ENCODE measurements around the gene KCNH1. TPM values are rescaled to one million over a fixed set of nuclear protein-coding genes. Genes with fewer than 3 reads are reported as not detected.
A peak's percentile ranks its signal among the peaks of the same experiment; 100 is the strongest.

Gene KCNH1
- total RNA-seq, 2 experiments from 2014 or later = not detected

DNA sequence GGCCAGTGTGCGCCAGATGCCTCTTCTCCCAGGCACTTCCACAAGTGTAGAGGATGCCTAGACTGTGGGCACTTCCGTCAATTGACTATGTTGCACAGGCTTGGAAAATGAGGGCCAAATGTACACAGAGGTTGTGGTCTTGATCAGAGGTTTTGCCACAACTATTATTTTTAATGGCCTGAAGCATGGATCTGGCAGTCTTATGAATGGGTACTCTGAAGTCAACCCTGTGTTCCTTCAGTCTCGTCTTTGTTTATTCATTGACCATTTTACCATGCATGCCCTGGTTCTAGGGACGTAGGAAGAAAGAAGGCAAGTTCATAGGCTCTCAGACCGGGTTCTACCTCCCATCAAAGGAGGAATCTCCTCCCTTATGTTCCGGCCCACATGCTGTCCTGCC, 476.1 kb downstream of the KCNH1 start:
- Mint-ChIP-seq H3K27me3 (no peaks in the 10 kb centered on the region), H3K4me1 (ENCODE audit: low read depth) (no peaks in the 10 kb centered on the region), H3K27ac (no peak overlapping the region), H3K36me3 (ENCODE audit: low read depth) (no peaks in the 10 kb centered on the region), H3K4me3 (no peak overlapping the region), H3K9me3 (peaks cover 3% of the 10 kb centered on the region)
- POLR2A ChIA-PET = no interaction called here
- intact Hi-C loops (cut with micrococcal nuclease) = no loop called here
- TF ChIP-seq, protein P1, sequence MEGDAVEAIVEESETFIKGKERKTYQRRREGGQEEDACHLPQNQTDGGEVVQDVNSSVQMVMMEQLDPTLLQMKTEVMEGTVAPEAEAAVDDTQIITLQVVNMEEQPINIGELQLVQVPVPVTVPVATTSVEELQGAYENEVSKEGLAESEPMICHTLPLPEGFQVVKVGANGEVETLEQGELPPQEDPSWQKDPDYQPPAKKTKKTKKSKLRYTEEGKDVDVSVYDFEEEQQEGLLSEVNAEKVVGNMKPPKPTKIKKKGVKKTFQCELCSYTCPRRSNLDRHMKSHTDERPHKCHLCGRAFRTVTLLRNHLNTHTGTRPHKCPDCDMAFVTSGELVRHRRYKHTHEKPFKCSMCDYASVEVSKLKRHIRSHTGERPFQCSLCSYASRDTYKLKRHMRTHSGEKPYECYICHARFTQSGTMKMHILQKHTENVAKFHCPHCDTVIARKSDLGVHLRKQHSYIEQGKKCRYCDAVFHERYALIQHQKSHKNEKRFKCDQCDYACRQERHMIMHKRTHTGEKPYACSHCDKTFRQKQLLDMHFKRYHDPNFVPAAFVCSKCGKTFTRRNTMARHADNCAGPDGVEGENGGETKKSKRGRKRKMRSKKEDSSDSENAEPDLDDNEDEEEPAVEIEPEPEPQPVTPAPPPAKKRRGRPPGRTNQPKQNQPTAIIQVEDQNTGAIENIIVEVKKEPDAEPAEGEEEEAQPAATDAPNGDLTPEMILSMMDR (IDR thresholded peaks at IDR 0.05) = no peak
- ATAC-seq = no peak
- CTCF ChIA-PET = no interaction called here
- DNase-seq = no peak

DNA sequence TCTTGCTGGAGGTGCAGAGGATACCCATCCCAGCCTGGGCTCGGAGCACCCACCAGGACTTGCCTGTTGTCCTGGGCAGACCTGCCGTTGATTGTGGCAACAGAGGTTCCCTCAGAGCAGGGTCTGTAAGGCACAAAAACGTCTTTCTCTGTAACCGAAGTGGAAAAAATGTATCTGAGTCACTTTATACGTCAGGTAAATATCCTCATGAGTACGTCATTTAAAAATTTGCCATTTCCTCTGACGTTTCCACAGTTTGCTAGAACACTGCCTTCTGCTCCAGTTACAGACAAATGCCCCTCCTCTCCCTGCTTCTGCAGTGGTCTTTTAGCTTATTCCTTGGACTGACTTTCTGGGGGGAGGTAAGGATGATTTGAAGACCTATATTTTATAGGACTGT, 478.4 kb downstream of the KCNH1 start:
- no peak overlapping the region for H3K27ac Mint-ChIP-seq
- H3K4me3 Mint-ChIP-seq = no peak overlapping the region
- H3K9me3 Mint-ChIP-seq = peaks cover 3% of the 10 kb centered on the region
- intact Hi-C loops (cut with micrococcal nuclease) = no loop called here
- POLR2A ChIA-PET = no interaction called here
- H3K36me3 Mint-ChIP-seq (ENCODE audit: low read depth) = no peaks in the 10 kb centered on the region
- no peaks in the 10 kb centered on the region for H3K4me1 Mint-ChIP-seq (ENCODE audit: low read depth)
- no peak for DNase-seq
- TF ChIP-seq, protein P1 (IDR thresholded peaks at IDR 0.05) = no peak
- no peaks in the 10 kb centered on the region for H3K27me3 Mint-ChIP-seq
- ATAC-seq = no peak
- CTCF ChIA-PET = interaction anchor here (1.2 kb wide), 1 partner anchor 29 kb away, joined by 3 read pairs; no protein-coding TSS in a partner anchor

DNA sequence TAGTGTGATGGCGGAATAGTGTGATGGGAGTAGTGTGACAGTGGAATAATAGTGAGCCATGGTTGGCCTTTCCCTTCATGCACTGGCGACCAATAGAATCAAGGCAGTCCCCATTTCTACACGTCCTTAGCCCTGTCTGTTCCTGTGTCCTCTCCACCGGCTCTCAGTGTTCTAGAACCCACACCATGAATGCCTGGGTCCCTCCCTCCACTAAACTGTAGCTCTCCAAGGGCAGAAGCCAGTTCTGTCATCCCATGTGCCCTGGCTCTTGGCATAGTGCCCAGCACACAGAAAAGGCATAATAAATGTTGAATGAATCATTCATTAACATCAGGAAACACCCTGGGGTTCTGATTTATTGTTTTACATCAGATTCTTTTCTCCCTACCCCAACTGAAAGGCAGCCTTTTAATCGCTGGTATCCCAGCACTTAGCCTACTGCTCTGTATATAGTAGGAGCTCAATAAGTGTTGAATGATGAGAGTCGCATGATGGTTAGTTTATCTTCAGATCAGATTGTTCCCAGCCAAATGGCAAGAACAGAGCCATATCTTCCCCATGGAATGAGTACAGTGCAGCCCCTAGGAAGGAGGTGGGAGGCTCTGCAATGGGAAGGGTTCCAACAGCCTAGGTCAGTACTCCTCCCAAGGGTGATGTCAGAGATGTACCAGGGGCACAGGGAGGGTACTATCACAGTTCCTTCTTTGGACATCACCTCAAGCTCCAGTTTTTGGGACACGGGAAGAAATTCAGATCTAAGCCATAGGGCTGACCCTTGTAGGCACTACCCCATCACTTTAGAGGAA, 479.6 kb downstream of the KCNH1 start:
- Mint-ChIP-seq H3K36me3 (ENCODE audit: low read depth) (no peaks in the 10 kb centered on the region), H3K4me3 (no peak overlapping the region), H3K27ac (no peak overlapping the region), H3K27me3 (no peaks in the 10 kb centered on the region), H3K9me3 (peaks cover 3% of the 10 kb centered on the region), H3K4me1 (ENCODE audit: low read depth) (no peaks in the 10 kb centered on the region)
- ATAC-seq (peak; percentile 71), DNase-seq (peak; percentile 64)
- TF ChIP-seq, protein P1 (IDR thresholded peaks at IDR 0.05) = no peak
- ChIA-PET CTCF (interaction anchor here (1.3 kb wide), 1 partner anchor 207 kb away, joined by 4 read pairs; no protein-coding TSS in a partner anchor), POLR2A (interaction anchor here (0.7 kb wide), 1 partner anchor 424 kb away, joined by 3 read pairs; no protein-coding TSS in a partner anchor)
- intact Hi-C loops (cut with micrococcal nuclease) = no loop called here

- Mint-ChIP-seq H3K36me3 (ENCODE audit: low read depth) (no peaks in the 10 kb centered on the region), H3K27me3 (no peaks in the 10 kb centered on the region), H3K4me3 (no peak overlapping the region), H3K27ac (no peak overlapping the region), H3K4me1 (ENCODE audit: low read depth) (no peaks in the 10 kb centered on the region), H3K9me3 (peaks cover 3% of the 10 kb centered on the region)
- TF ChIP-seq, protein P1 (IDR thresholded peaks at IDR 0.05) = no peak
- POLR2A ChIA-PET = interaction anchor here (0.7 kb wide), 1 partner anchor 425 kb away, joined by 3 read pairs; no protein-coding TSS in a partner anchor
- ATAC-seq (peak; percentile 81), DNase-seq (peak; percentile 7)
- CTCF ChIA-PET = interaction anchor here (1.3 kb wide), 1 partner anchor 207 kb away, joined by 4 read pairs; no protein-coding TSS in a partner anchor
- intact Hi-C loops (cut with micrococcal nuclease) = no loop called here
Measured at GRCh38 chr1:210653771-210654170, 480.2 kb downstream of the KCNH1 start.

- peaks cover 7% of the 10 kb centered on the region for H3K4me1 Mint-ChIP-seq (ENCODE audit: low read depth)
Measured at GRCh38 chr1:210652329-210652954, 481.5 kb downstream of the KCNH1 start.

More at GRCh38 chr1:210652329-210652954, 481.5 kb downstream of the KCNH1 start:
- intact Hi-C loops (cut with micrococcal nuclease) = no loop called here
- ChIA-PET CTCF (interaction anchor here (0.9 kb wide), 1 partner anchor 24 kb away, joined by 3 read pairs; no protein-coding TSS in a partner anchor), POLR2A (no interaction called here)
- Mint-ChIP-seq H3K9me3 (peaks cover 3% of the 10 kb centered on the region), H3K27me3 (no peaks in the 10 kb centered on the region), H3K36me3 (ENCODE audit: low read depth) (no peaks in the 10 kb centered on the region), H3K27ac (no peak overlapping the region), H3K4me3 (no peak overlapping the region)
- ATAC-seq (no peak), DNase-seq (no peak)
- TF ChIP-seq, protein P1 (IDR thresholded peaks at IDR 0.05) = no peak

Data from activated CD8-positive, alpha-beta T cell treated with anti-CD3 and anti-CD28 coated beads for 36 hours (primary cell).